HG02870 (cell line): ENCODE results near the gene ZDHHC7.

ENCODE experiments used
- ATAC-seq: cut with Tn5 transposase; IDR thresholded peaks from one replicate; pipeline ENCODE4 v1.9.1; 2021; ENCODE audit warnings: mild to moderate bottlenecking, moderate library complexity; ENCODE audit not compliant: unreplicated experiment

The ZDHHC7 gene

DNA sequence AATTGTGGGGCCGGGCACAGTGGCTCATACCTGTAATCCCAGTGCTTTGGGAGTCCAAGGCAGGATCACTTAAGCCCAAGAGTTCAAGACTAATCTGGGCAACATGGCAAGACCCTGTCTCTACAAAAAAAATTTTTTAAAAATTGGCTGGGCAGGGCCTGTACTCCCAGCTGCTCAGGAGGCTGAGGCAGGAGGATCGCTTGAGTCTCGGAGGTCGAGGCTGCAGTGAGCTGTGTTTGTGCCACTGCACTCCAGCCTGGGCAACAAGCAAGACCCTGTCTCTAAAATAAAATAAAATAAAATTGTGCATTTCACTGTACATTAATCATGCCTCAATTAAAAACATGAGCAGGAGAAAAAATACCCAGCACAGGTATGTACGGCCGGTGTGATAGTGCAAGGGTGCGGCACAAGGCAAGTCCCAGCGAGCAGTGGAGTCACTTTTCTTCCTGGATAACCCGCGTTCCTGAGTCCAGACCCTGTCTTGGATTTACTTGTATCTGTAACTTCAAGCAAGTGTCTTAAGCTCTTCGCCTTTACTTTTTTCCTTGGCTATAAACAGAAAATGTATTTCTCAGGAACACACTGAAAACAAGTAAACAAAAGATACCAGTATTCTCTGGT, 11.4 kb downstream of the ZDHHC7 start:
- ATAC-seq, result no peak

DNA sequence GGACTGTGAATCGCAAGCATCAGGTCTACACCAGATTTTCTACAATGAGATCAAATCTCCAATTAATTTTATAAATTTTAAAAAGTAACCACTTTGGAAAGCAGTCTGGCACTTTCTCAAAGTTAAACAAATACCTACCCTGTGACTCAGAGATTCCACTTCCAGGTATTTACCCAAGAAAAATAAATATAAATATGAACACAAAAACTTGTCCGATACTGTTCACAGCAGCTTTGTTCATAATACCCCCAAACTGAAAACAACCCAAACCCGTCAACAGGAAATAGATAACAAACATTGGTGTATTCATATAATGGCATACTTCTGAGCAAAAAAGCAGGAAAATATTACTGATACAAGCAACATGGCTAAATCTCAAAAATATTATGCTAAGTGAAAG, 12.1 kb downstream of the ZDHHC7 start:
- ATAC-seq, result no peak

GRCh38 chr16:84996365-84996764, 15.0 kb downstream of the ZDHHC7 start:
- ATAC-seq, result no peak

DNA sequence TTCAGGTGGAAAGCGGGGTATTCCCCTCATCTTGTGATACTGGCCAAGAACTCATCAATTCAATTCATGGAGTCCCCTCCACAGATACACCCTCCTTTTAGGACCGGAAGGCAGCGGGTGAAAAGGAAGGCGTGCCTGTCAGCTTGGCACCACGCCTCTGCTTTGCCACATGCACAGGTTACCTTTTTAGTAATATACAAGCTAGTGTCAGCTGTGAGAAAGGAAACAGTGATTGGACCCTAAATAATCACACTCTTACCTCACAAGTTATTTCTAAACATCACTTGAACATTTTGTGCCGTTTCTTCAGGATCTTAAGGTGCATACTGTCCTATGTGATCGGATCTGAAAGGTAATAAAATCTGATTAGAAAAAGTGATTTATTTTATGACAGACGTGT, 15.7 kb downstream of the ZDHHC7 start:
- ATAC-seq, result no peak

- no peak for ATAC-seq
Measured at GRCh38 chr16:84993926-84994325, 17.4 kb downstream of the ZDHHC7 start.

- ATAC-seq, result no peak
Measured at GRCh38 chr16:84992717-84993075, 18.6 kb downstream of the ZDHHC7 start.

GRCh38 chr16:84990782-84991181, 20.6 kb downstream of the ZDHHC7 start:
- ATAC-seq, result no peak

- no peak for ATAC-seq
Measured at GRCh38 chr16:84989749-84990620, 21.4 kb downstream of the ZDHHC7 start.

- no peak for ATAC-seq
Measured at GRCh38 chr16:84988328-84989080, 22.8 kb downstream of the ZDHHC7 start.

- no peak for ATAC-seq
Measured at GRCh38 chr16:84986879-84987278, 24.5 kb downstream of the ZDHHC7 start.

- ATAC-seq, result no peak
Measured at GRCh38 chr16:84986102-84986501, 25.2 kb downstream of the ZDHHC7 start.

GRCh38 chr16:84985079-84986065, 26.0 kb downstream of the ZDHHC7 start:
- ATAC-seq, result no peak

DNA sequence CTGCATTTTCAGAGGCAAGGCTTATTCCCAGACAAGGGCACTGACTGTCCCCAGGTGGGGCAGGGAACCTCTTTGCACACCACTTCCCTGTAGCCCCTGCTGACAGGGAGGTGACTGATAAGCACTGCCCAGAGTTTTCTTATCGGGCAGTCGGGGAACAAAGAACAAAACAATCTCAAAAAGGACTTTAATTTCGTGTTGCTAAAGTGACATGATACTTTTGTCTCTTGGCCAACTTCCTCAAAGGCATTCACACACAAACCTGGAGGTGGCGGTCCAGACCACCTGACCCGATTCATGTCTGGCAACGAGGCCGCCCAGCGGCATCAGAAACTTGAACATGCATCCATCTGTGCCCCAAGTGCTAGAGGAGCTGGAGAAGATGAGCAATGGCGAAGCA, 28.9 kb downstream of the ZDHHC7 start:
- no peak for ATAC-seq

DNA sequence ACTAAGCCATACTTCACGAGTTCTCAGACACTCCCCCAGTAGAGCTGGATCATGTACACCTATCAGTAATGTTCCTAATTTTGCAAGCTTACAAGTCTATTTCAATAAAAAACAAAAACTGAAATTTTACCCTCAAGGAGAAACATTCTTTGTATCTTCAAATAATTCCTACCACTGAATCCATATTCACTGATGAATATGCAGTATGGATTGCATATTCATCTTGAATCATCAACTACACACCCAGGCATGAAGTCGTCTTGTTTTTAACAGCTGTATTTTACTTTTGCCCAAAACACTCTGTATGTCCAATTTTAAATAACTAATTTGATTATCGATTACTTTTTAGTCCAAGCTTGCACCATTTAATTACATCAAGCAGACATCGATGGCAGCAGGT, 31.8 kb downstream of the ZDHHC7 start:
- no peak for ATAC-seq

- no peak for ATAC-seq
Measured at GRCh38 chr16:84976644-84977400, 34.5 kb downstream of the ZDHHC7 start.

DNA sequence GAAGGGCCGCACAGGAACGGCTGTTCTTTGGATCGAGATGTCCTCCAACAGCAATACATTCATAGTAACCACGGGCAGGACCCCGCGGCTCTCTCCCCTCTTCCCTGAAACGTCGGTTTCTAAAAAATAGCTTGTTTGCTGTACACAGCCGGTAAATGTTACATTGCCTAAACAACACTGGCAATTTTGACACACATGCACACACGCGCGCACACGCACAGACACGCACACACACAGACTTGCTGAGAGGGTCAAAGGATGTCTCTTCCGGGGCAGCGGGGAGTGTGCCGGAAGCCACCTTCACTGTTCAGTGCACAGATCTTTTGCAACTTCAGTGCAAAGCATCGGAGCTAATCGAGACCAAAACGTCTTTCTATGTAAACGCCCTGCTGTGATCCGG, 35.8 kb downstream of the ZDHHC7 start:
- no peak for ATAC-seq

DNA sequence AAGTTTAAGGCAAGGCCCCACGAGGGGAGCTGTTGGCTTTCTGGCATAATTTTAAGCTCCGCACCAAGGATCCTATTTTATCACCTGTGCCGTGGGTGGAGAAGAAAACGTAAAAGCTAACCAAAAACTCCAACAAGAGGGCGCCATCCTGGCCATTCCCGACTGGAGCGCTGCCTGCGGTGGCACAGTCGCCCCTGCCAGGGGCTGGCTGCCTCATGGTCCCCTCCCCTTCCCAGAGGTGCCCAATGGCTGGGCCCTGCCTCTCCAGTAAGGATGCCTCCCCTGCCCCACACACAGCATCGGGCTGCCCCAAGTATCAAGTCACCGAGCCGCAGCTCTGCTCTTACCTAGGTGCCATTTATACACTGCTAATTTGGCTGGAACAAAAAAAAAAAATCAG, 36.3 kb downstream of the ZDHHC7 start:
- ATAC-seq, result no peak

DNA sequence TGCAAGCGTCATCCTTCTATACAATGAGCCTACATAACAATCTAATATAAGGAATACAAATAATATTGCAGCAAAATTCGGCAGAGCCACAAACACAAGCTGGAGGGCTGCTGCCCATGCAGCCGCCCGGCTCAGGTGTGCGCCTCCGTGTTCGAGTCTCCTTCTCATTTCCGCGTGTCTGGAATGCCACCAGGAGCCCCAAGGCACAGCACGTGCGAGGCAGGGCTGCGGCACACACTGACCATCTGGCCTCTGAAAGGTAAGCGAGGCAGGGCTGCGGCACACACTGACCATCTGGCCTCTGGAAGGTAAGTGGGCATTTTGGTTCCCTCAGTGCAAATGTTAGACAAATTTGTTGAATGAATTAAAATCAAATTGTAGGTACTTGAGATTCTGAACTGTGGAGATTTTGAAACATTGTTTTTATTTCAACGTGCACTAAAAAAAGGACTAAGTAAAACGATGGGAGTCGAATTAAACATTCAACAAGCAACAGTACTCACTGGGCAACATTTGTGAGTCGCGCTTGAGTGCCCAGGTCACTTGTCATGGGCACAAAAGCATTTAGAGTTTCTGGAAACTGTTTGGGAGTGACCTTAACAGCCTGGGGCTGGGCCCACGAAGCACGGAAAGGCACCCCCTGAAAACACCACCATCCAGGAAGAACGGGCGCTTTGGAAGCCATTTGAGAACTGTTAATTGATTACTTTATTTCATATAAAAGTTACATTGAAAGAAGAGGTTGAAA, 37.4 kb downstream of the ZDHHC7 start:
- no peak for ATAC-seq

DNA sequence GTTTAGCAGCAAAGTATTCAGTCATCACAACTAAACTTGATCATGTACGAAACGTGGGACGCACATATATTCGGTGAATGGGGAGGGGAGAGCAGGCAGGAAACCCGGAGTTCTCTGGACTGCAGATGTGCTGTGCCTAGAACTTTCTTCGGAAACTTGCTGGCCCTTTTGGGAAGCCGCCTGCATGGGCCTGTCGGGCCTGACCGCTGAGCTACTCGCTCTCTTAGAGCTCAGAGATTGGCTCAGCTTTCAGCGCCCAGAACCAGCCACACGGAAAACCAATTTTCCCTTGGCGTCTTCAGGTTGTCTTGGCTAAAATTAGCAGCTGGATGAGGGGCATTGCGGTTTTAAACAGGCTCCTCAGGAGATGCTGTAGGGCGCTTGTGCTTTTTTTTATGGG, 38.1 kb downstream of the ZDHHC7 start:
- ATAC-seq, result no peak
